Right atrium auricular region (tissue), 2 donors: Measurements from ENCODE around the gene SND1. TPM values are rescaled to one million over a fixed set of nuclear protein-coding genes. Genes with fewer than 3 reads are reported as not detected.
A peak's percentile ranks its signal among the peaks of the same experiment; 100 is the strongest.

ENCODE experiments used
- DNase-seq: peaks from one replicate; pipeline ENCODE4 v3.0.0-alpha.2; 2019; ENCODE audit warnings: low spot score
- H3K27ac ChIP-seq, 2 donors: fragments of 200-600 bp; sonication (generic); 1 replicate in 1 of 2; 2 replicates in 1 of 2; pipeline ENCODE4 v1.5.1; 2016 to 2019
- H3K27me3 ChIP-seq, 2 donors: fragments of 200-600 bp; sonication (generic); one replicate each; pipeline versions ENCODE4 v1.5.1 to v1.6.0; 2017 to 2019
- H3K36me3 ChIP-seq: fragments of 200-600 bp; sonication (generic); one replicate; pipeline ENCODE4 v1.5.1; 2016
- H3K4me1 ChIP-seq, 2 donors: fragments of 200-600 bp; sonication (generic); one replicate each; pipeline versions ENCODE4 v1.5.1 to v1.6.0; 2017 to 2019
- H3K4me3 ChIP-seq, 2 donors: fragments of 200-600 bp; sonication (generic); 1 replicate in 1 of 2; 2 replicates in 1 of 2; pipeline ENCODE4 v1.5.1; 2017 to 2019; ENCODE audit warnings: mild to moderate bottlenecking in 1 of 2, moderate library complexity in 1 of 2
- H3K9me3 ChIP-seq, 2 donors: fragments of 200-600 bp; sonication (generic); one replicate each; pipeline ENCODE4 v1.5.1; 2019
- CTCF ChIP-seq, 2 donors: fragments of 200-600 bp; sonication (generic); IDR thresholded peaks; one replicate each; pipeline ENCODE4 v1.5.1; 2019; ENCODE audit warnings: antibody characterized with exemption in 2 of 2
- total RNA-seq, 2 donors: library from RNA; depleted of rRNA; stranded (reverse); fragments of >200 nt; gene quantifications; one replicate each; pipeline ENCODE4 v1.1.0, GENCODE V29; 2016

The SND1 gene
- total RNA-seq, 2 donors from 2014 or later = 69.4 to 77.6 TPM

- Histone ChIP-seq H3K27me3 (no peaks in the 10 kb centered on the region), H3K4me3 (no peak overlapping the region), H3K4me1 (no peaks in the 10 kb centered on the region), H3K27ac (no peak overlapping the region), H3K36me3 (no peaks in the 10 kb centered on the region), H3K9me3 (no peaks in the 10 kb centered on the region)
- peak; percentile 30 for DNase-seq
- no peak for TF ChIP-seq CTCF (IDR thresholded peaks at IDR 0.05)
Observed at GRCh38 chr7:128120976-128121490, 469.0 kb downstream of the SND1 start.

- H3K4me3 ChIP-seq = peak overlapping the region; percentile 19 to 26
- H3K27ac ChIP-seq = no peak overlapping the region
Observed at GRCh38 chr7:128121711-128122530, 469.9 kb downstream of the SND1 start.

GRCh38 chr7:128122576-128123290 is 470.7 kb downstream of the SND1 start:
- Histone ChIP-seq H3K36me3 (no peaks in the 10 kb centered on the region), H3K27me3 (no peaks in the 10 kb centered on the region), H3K4me3 (no peak overlapping the region), H3K4me1 (no peaks in the 10 kb centered on the region), H3K27ac (no peak overlapping the region), H3K9me3 (peaks cover 0 to 5% of the 10 kb centered on the region in 2 donors)
- TF ChIP-seq CTCF (IDR thresholded peaks at IDR 0.05) = no peak
- DNase-seq = peak; percentile 47

More at GRCh38 chr7:128121711-128122530, 469.9 kb downstream of the SND1 start:
- TF ChIP-seq CTCF (IDR thresholded peaks at IDR 0.05) = no peak
- Histone ChIP-seq H3K4me1 (no peaks in the 10 kb centered on the region), H3K36me3 (no peaks in the 10 kb centered on the region), H3K9me3 (peaks cover 0 to 1% of the 10 kb centered on the region in 2 donors), H3K27me3 (no peaks in the 10 kb centered on the region)
- DNase-seq = peak; percentile 59

GRCh38 chr7:128123291-128124037 is 471.5 kb downstream of the SND1 start:
- Histone ChIP-seq H3K36me3 (no peaks in the 10 kb centered on the region), H3K4me1 (no peaks in the 10 kb centered on the region), H3K27ac (no peak overlapping the region), H3K27me3 (no peaks in the 10 kb centered on the region), H3K9me3 (peaks cover 0 to 5% of the 10 kb centered on the region in 2 donors), H3K4me3 (no peak overlapping the region)
- DNase-seq = peak; percentile 38
- no peak for TF ChIP-seq CTCF (IDR thresholded peaks at IDR 0.05)

GRCh38 chr7:128124786-128125185 is 472.8 kb downstream of the SND1 start:
- H3K9me3 ChIP-seq = peaks cover 0 to 5% of the 10 kb centered on the region in 2 donors
- H3K27ac ChIP-seq = no peak overlapping the region
- H3K4me3 ChIP-seq = no peak overlapping the region
- TF ChIP-seq CTCF (IDR thresholded peaks at IDR 0.05) = no peak
- no peaks in the 10 kb centered on the region for H3K36me3 ChIP-seq
- no peaks in the 10 kb centered on the region for H3K27me3 ChIP-seq
- no peaks in the 10 kb centered on the region for H3K4me1 ChIP-seq
- DNase-seq = no peak
